Activated T-cell treated with anti-CD3 and anti-CD28 coated beads, Interleukin-2, amount 50 U/mL, for 72 hours (primary cell): ENCODE results near the gene SKI. TPM values are rescaled to one million over a fixed set of nuclear protein-coding genes. Genes with fewer than 3 reads are reported as not detected.
"Not testable (repeated sequence)": the region's sequence is repeated elsewhere in the genome, so short reads cannot be mapped to it uniquely, and the experiment has no call there.

ENCODE experiments used
- ATAC-seq, 2 donors: fragments of 150-1000 bp; cut with Tn5 transposase; replicated peaks in 1 of 2; 2 replicates each; pipeline ENCODE4 v1.10.0; 2021; ENCODE audit warnings: moderate library complexity in 2 of 2, mild to moderate bottlenecking in 1 of 2
- DNase-seq, 2 donors: peaks; one replicate each; pipeline ENCODE4 v3.0.0; 2021 to 2022; ENCODE audit warnings: mixed read lengths in 1 of 2
- H3K27ac Mint-ChIP-seq: one replicate; pipeline ENCODE4 v1.8.0; 2022; ENCODE audit warnings: mild to moderate bottlenecking, moderate library complexity, mixed read lengths
- H3K27me3 Mint-ChIP-seq: one replicate; pipeline ENCODE4 v1.8.0; 2022; ENCODE audit warnings: low read depth, mixed read lengths
- H3K36me3 Mint-ChIP-seq, 2 donors: one replicate each; pipeline ENCODE4 v1.8.0; 2022; ENCODE audit warnings: mixed read lengths in 2 of 2, mild to moderate bottlenecking in 1 of 2; ENCODE audit not compliant: insufficient read depth in 2 of 2
- H3K4me1 Mint-ChIP-seq: one replicate; pipeline ENCODE4 v1.8.0; 2022; ENCODE audit warnings: low read depth, mixed read lengths
- H3K4me3 Mint-ChIP-seq, 2 donors: one replicate each; pipeline ENCODE4 v1.8.0; 2022; ENCODE audit warnings: mild to moderate bottlenecking in 2 of 2, mixed read lengths in 2 of 2, moderate library complexity in 2 of 2
- H3K9me3 Mint-ChIP-seq, 2 donors: one replicate each; pipeline ENCODE4 v1.8.0; 2022; ENCODE audit warnings: mixed read lengths in 2 of 2
- total RNA-seq, 2 donors: library from RNA; stranded (reverse); gene quantifications; one replicate each; pipeline ENCODE4 v1.2.3, GENCODE V29; 2022

Gene SKI
- total RNA-seq, 2 donors from 2014 or later, result 28.5 to 32.3 TPM

- H3K4me3 Mint-ChIP-seq, H3K36me3 Mint-ChIP-seq, H3K9me3 Mint-ChIP-seq, DNase-seq, H3K27me3 Mint-ChIP-seq, ATAC-seq, H3K27ac Mint-ChIP-seq: not testable (repeated sequence)
- peaks cover 77% of the 10 kb centered on the region for H3K4me1 Mint-ChIP-seq
Measured at GRCh38 chr1:2261476-2262395, 33.6 kb downstream of the SKI start.

DNA sequence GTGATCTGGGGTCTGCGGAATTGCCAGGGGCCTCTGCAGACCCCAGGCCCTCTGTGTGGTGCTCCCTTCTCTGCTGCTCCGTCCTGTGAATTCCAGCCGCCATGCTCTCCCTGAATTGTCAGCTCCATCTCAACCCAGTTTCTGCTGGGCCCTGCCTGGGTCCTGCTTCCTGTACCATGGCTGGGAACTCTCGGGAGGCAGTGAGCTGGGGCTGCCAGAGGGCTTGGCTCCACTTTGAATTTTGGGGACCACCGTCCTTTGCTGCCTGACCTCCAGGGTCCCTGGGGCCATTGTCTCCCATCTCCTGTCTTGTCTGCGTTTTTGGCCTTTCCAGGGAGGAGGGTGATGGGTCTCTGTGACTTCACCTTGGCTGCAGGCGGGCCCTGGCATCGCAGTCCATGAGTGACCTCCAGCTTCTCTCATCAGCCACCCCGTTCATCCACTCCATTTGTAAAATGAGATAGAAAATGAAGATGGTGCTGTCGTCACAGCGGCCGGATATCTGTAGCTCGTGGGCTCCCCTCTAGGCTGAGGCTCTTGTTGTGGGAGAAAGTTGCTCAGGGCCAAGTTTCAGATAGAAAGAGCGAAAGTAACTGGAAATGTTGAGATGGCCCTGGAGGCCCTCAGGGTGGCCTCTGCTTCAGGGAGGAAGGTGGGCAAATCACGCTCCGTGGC, 38.3 kb downstream of the SKI start:
- peaks cover 42% of the 10 kb centered on the region for H3K4me1 Mint-ChIP-seq
- no peaks in the 10 kb centered on the region for H3K27me3 Mint-ChIP-seq
- DNase-seq (no peak), ATAC-seq (no peak)
- no peak overlapping the region for H3K4me3 Mint-ChIP-seq
- no peak overlapping the region for H3K27ac Mint-ChIP-seq
- H3K9me3 Mint-ChIP-seq, result no peaks in the 10 kb centered on the region
- H3K36me3 Mint-ChIP-seq, result no peaks in the 10 kb centered on the region

DNA sequence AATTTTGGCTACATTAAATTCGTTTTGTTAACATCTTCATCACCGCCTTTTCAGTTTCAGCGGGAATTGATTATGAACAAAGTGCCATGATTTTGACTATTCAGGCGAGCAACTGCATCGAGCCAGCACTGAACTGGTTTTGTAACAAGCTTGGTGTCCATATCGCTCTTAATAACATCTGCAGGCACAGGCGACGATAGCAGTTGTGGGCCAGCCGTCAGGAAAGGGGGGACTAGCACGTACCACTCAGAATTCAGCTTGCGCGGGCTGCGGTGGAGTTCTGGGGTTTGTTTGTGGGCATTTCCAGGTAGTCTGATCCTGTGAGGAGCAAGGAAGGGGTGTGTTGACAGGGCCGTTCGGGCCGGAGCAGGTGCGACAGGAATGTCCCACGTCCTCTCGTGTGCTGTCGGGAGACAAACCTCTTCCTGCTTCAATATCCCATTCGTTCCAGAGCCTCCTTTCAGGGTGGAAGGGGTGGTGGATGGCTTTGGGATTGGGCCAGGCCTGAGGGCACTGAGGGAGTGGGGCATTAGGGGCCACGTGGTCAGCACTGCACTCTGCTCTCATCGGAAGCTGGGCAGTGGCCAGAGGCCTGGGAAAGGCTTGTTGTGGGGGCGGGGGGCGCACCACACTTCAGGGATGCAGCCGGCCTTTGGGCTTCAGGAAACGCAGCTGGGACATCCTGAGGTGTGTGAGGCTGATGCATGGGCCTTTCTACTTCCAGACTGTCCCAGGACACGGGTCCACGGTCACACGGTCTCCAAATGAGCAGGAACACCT, 39.1 kb downstream of the SKI start:
- Mint-ChIP-seq H3K9me3 (no peaks in the 10 kb centered on the region), H3K36me3 (no peaks in the 10 kb centered on the region), H3K27me3 (no peaks in the 10 kb centered on the region), H3K4me1 (peaks cover 43% of the 10 kb centered on the region), H3K4me3 (no peak overlapping the region), H3K27ac (no peak overlapping the region)
- ATAC-seq (no peak), DNase-seq (no peak)

DNA sequence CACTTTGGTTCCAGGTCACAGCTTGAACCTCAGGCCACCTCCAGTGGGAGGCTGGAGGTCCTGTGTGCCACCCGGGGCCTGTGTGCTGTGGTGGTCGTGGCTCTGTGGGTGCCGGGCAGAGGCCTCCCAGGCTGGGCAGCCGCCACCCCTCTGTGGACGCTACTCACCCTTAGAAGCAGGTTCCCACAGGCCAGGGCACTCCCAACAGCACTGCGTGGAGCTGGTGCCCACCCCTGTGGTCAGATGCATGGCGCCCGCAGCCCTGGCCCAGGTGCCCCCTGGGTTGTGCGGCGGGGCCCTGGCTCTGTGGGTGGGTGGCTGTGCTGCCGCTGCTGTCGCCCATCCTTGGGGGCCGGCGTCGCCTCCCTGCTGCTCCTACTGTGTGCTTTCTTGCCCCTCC, 39.7 kb downstream of the SKI start:
- Mint-ChIP-seq H3K27me3 (no peaks in the 10 kb centered on the region), H3K9me3 (no peaks in the 10 kb centered on the region), H3K4me3 (no peak overlapping the region), H3K36me3 (no peaks in the 10 kb centered on the region), H3K27ac (no peak overlapping the region), H3K4me1 (peaks cover 38% of the 10 kb centered on the region)
- ATAC-seq (no peak), DNase-seq (no peak)

DNA sequence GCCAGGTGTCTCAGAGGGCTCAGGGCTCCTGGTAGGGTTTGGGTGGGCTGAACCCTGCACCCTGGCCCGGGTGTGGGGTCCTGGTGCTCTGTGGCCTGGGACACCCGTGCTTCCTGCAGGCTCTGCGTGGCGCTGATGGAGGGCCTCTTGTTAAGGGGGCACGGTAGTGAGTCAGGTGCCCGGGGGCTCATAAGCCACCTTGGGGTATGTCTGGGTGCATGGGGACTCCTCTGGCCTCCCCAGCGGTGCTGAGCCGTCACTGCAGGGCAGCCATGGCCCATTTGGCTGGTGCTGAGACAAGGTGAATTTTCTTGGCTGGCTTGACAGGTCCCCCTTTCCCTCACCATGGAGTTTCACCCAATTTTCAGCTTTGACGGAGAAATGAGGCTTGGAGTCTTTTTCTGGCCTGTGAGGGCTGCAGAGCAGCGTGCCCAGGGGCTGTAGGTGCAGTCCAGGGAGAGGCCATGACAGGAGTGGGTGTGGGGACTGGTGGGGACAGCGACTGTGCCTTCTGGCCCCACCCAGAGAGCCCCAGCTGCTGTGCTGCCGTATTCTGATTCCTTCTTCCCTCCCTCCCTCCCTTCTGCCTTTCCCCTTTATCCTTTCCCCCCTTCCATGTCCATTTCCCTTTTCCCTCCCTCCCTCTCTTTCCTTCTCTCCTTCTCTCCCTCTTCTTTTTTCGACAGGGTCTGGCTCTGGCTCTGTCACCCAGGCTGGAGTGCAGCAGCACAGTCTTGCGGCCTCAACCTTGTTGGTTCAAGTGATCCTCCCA, 40.4 kb downstream of the SKI start:
- no peaks in the 10 kb centered on the region for H3K27me3 Mint-ChIP-seq
- H3K4me1 Mint-ChIP-seq, result peaks cover 33% of the 10 kb centered on the region
- ATAC-seq (no peak), DNase-seq (no peak)
- H3K9me3 Mint-ChIP-seq, result no peaks in the 10 kb centered on the region
- no peak overlapping the region for H3K4me3 Mint-ChIP-seq
- H3K36me3 Mint-ChIP-seq, result no peaks in the 10 kb centered on the region
- peak overlapping the region; percentile 64 for H3K27ac Mint-ChIP-seq

DNA sequence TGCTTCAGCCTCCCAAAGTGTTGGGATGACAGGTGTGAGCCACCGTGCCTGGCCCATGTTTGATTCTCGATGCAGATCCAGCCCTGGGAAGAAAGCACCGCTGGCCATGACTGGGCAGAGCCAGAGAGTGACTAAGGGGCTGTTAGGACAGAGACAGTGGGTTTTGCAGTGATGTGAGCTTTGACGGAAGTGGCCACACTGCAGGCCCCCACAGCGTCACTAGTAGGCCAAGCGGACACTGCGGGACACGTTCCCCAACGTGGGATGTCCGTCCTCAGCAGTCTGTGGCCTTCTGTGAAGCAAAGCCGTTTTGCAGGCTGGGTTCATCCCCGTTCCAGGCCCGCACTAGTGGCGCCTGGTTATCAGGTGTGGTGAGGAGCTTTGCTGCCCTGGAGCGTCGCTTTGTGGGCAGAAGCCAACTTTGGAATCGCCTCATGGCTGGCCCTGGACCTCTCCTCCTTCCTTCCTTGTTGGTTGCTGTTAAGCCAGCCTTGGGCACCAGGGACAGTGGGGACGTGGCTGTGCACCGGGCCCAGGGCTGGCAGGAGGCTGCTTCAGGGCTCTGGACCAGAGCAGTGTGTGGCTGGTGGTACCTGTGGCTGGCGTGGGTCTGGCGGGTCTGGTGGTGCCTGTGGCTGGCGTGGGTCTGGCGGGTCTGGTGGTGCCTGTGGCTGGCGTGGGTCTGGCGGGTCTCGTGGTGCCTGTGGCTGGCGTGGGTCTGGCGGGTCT, 41.2 kb downstream of the SKI start:
- ATAC-seq (no peak), DNase-seq (no peak)
- Mint-ChIP-seq H3K4me1 (peaks cover 29% of the 10 kb centered on the region), H3K27ac (no peak overlapping the region), H3K36me3 (no peaks in the 10 kb centered on the region), H3K27me3 (no peaks in the 10 kb centered on the region), H3K4me3 (no peak overlapping the region), H3K9me3 (no peaks in the 10 kb centered on the region)

GRCh38 chr1:2269922-2270259, 41.8 kb downstream of the SKI start:
- ATAC-seq (no peak), DNase-seq (no peak)
- Mint-ChIP-seq H3K9me3 (no peaks in the 10 kb centered on the region), H3K36me3 (no peaks in the 10 kb centered on the region), H3K4me1 (peaks cover 29% of the 10 kb centered on the region), H3K27me3 (no peaks in the 10 kb centered on the region), H3K27ac (no peak overlapping the region), H3K4me3 (no peak overlapping the region)

DNA sequence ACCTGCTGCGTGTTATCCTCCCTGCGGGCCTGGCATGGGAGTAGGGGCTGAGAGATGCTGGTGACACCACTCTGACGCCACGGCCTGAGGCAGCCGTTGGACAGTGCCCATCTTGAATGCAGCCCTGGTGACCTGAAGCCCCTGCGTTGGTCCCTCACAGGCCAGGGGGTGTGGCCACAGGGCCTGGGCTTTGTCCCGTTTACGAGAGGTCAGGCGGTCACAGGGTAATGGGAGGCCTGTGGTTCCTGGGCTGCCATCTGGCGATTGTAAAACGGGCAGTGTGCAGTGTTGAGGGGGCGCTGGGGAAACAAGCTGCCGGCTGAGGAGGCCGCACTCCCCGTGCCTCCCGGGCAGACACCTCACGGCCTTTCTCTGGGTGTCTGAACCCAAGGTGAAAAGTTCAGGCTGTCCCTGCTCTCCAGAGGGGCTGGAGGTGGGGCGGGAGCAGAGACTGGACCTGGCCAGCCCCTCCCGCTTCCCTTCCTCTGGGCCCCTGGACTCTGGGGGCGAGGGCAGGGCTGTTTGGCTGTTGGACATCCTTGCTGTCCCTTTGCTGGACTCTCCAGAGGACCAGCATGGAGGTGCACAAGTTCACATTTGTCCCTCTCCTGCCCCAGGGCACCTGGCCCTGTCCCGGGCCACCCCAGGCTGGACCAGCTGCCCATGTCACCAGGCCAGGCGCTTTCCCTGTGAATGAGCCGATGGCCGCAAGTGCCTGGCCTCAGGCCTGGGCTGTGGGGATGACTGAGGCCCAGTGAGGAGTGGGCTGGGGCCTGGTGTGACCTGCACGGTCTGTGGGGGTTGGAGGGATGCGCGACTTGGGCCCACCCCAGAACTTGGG, 42.4 kb downstream of the SKI start:
- Mint-ChIP-seq H3K27me3 (no peaks in the 10 kb centered on the region), H3K27ac (no peak overlapping the region), H3K9me3 (no peaks in the 10 kb centered on the region), H3K4me3 (no peak overlapping the region), H3K36me3 (no peaks in the 10 kb centered on the region), H3K4me1 (peaks cover 29% of the 10 kb centered on the region)
- DNase-seq (no peak), ATAC-seq (no peak)

DNA sequence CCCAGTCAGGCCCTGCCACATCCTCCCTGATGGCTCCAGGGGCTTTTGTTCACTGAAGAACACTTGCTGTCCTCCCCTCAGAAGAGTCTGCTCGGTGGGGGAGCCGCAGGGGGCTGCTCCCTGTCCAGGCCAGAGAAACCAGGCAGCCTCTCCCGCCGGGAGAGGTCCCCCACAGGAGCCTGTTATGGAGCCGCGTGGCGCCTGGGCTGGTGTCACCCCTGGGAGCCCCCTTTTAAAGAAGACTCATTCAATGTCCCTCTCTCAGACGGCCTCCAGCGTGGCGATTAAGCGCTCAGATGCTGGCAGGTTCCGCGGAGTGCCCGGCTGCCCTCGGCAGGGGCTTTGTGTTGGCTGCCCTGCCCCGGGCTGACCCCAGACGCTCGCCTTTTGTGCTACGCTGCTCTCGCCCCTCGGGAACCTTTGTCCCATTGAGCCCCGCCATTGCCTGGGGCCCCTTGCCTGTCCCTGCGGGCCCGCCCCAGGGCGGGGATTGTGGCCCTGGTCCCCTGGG, 43.1 kb downstream of the SKI start:
- H3K9me3 Mint-ChIP-seq, result no peaks in the 10 kb centered on the region
- no peaks in the 10 kb centered on the region for H3K36me3 Mint-ChIP-seq
- no peaks in the 10 kb centered on the region for H3K27me3 Mint-ChIP-seq
- no peak overlapping the region for H3K27ac Mint-ChIP-seq
- H3K4me1 Mint-ChIP-seq, result peaks cover 29% of the 10 kb centered on the region
- ATAC-seq (no peak), DNase-seq (no peak)
- no peak overlapping the region for H3K4me3 Mint-ChIP-seq

DNA sequence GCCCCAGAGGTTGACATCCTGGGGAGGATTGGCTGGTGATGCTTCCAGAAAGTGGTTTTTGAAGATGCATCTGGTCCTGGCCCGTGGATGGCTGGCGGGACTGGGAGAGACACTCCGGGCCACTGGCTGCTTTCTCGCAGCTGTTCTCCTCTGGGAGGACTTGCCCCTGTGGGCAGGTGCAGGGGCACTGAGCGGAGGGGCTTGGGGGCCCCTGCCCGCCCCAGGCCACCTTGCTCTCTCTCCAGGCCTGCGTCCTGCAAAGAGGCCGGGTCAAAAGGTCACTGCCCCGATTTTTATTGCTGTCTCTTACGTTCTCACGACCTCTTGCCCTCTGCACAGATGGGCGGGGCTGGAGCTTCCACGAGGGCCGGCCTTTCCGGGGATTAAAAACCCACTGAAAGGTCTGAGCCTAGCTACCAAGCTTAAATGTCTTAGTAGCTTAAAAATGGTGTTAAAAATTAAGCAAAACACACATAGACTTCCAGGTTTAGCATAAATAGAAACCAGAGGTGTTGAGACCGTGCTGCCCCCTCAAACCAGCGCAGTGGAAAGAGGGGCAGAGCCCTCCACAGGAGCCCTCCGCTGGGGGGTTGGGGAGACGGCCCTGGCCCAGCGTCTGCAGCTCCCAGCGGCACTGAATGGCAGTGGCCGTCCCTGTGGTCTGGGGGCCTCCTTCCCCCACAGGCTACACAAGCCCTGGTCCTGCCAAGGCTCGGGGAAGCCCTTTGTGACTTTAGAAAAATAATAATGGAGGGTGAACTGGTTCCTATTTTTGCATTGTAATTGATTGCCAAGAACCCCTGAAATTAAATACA, 43.9 kb downstream of the SKI start:
- no peaks in the 10 kb centered on the region for H3K27me3 Mint-ChIP-seq
- no peaks in the 10 kb centered on the region for H3K9me3 Mint-ChIP-seq
- DNase-seq (no peak), ATAC-seq (no peak)
- no peak overlapping the region for H3K27ac Mint-ChIP-seq
- H3K4me1 Mint-ChIP-seq, result peaks cover 30% of the 10 kb centered on the region
- no peak overlapping the region for H3K4me3 Mint-ChIP-seq
- H3K36me3 Mint-ChIP-seq, result no peaks in the 10 kb centered on the region
